Common myeloid progenitor, CD34-positive (primary cell): ENCODE data around the gene AP1M2.
A peak's percentile ranks its signal among the peaks of the same experiment; 100 is the strongest.
"Not testable (repeated sequence)": the region's sequence is repeated elsewhere in the genome, so short reads cannot be mapped to it uniquely, and the experiment has no call there.

Source experiments
- CTCF ChIA-PET: fragments of 350-600 bp; sonication (Branson Sonifier 250); formaldehyde crosslinking; loops from one replicate; lab custom pipeline; 2021; ENCODE audit warnings: antibody characterized with exemption; lab: Charles Lee
- POLR2A ChIA-PET: fragments of 350-600 bp; sonication (Branson Sonifier 250); formaldehyde crosslinking; loops from one replicate; lab custom pipeline; 2021; ENCODE audit warnings: antibody characterized with exemption; lab: Charles Lee
- DNase-seq, 3 donors: peaks; one replicate each; pipeline versions ENCODE4 v3.0.0 to v3.0.0-alpha.2; 2013
- H3K27ac ChIP-seq, 2 experiments: 1 replicate in 1 of 2; 2 replicates in 1 of 2; pipeline ENCODE4 v1.7.0; 2013; ENCODE audit warnings: inconsistent platforms in 2 of 2, low read length in 2 of 2, mild to moderate bottlenecking in 2 of 2, low read depth in 1 of 2, moderate library complexity in 1 of 2; ENCODE audit not compliant: severe bottlenecking in 2 of 2, insufficient read depth in 1 of 2, poor library complexity in 1 of 2
- H3K27me3 ChIP-seq, 5 experiments: replicated peaks in 2 of 5; 1 replicate in 3 of 5; 2 replicates in 2 of 5; pipeline versions ENCODE4 v1.6.1 to v1.7.0; 2013; ENCODE audit warnings: low read length in 4 of 5, mild to moderate bottlenecking in 2 of 5, moderate library complexity in 2 of 5, inconsistent platforms in 1 of 5; ENCODE audit not compliant: insufficient read depth in 5 of 5, control insufficient read depth in 4 of 5
- H3K36me3 ChIP-seq, 4 experiments: 1 replicate in 2 of 4; 2 replicates in 2 of 4; pipeline versions ENCODE4 v1.6.1 to v1.7.0; 2013; ENCODE audit warnings: low read length in 3 of 4, control low read depth in 1 of 4, mild to moderate bottlenecking in 1 of 4; ENCODE audit not compliant: control insufficient read depth in 4 of 4, insufficient read depth in 4 of 4
- H3K4me1 ChIP-seq, 4 experiments: 1 replicate in 3 of 4; 2 replicates in 1 of 4; pipeline versions ENCODE4 v1.6.1 to v1.7.1; 2013; ENCODE audit warnings: low read length in 3 of 4, mild to moderate bottlenecking in 3 of 4, control low read depth in 1 of 4, inconsistent platforms in 1 of 4, moderate library complexity in 1 of 4; ENCODE audit not compliant: control insufficient read depth in 4 of 4, insufficient read depth in 4 of 4; ENCODE audit errors: control extremely low read depth in 1 of 4
- H3K4me3 ChIP-seq, 7 experiments: 1 replicate in 4 of 7; 2 replicates in 3 of 7; pipeline versions ENCODE4 v1.5.1 to v1.7.0; 2013; ENCODE audit warnings: mild to moderate bottlenecking in 7 of 7, low read length in 6 of 7, moderate library complexity in 6 of 7, inconsistent platforms in 2 of 7, low read depth in 2 of 7, control low read depth in 1 of 7; ENCODE audit not compliant: insufficient read depth in 4 of 7, control insufficient read depth in 1 of 7; ENCODE audit errors: extremely low read depth in 1 of 7
- H3K9me3 ChIP-seq, 5 experiments: 1 replicate in 4 of 5; 2 replicates in 1 of 5; pipeline versions ENCODE4 v1.6.1 to v1.7.1; 2013; ENCODE audit warnings: low read length in 4 of 5, mild to moderate bottlenecking in 2 of 5, inconsistent platforms in 1 of 5, low read depth in 1 of 5, moderate library complexity in 1 of 5; ENCODE audit not compliant: control insufficient read depth in 4 of 5, insufficient read depth in 2 of 5; ENCODE audit errors: control extremely low read depth in 1 of 5
- WGBS: methylation state at CpG from one replicate; pipeline ENCODE4 v1.1.5; 2013; ENCODE audit not compliant: insufficient coverage; 5-methylcytosine and 5-hydroxymethylcytosine counted together

The AP1M2 gene

DNA sequence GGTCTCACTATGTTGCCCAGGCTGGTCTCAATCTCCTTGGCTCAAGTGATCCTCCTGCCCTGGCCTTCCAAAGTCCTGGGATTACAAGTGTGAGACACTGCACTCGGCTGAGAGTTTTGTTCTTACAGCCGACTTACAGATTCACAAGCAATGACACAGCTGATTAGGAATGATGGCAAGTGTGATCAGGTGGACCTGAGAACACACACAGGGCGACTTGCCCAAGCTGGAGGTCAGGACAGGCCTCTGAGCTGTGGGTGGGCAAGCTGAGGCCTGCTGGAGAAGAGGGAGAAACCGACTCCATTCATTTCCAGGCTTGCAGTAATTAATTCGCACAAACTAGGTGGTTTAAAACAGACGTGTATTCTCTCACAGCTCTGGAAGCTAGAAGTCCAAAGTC lies 51.5 kb downstream of the AP1M2 start:
- Histone ChIP-seq H3K36me3 (no peaks in the 10 kb centered on the region), H3K4me3 (no peak overlapping the region), H3K27ac (no peak overlapping the region), H3K9me3 (no peaks in the 10 kb centered on the region), H3K27me3 (peaks cover 0 to 2% (median 0%) of the 10 kb centered on the region in 5 experiments), H3K4me1 (peaks cover 0 to 15% (median 6%) of the 10 kb centered on the region in 4 experiments)
- ChIA-PET CTCF (interaction anchor here (1.0 to 4.0 kb wide), 5 partner anchors 7 to 305 kb away, joined by 3 to 12 read pairs (median 4); no protein-coding TSS in a partner anchor), POLR2A (no interaction called here)
- DNase-seq = no peak
- WGBS = 94% methylated on average over 5 of the region's 6 CpGs

DNA sequence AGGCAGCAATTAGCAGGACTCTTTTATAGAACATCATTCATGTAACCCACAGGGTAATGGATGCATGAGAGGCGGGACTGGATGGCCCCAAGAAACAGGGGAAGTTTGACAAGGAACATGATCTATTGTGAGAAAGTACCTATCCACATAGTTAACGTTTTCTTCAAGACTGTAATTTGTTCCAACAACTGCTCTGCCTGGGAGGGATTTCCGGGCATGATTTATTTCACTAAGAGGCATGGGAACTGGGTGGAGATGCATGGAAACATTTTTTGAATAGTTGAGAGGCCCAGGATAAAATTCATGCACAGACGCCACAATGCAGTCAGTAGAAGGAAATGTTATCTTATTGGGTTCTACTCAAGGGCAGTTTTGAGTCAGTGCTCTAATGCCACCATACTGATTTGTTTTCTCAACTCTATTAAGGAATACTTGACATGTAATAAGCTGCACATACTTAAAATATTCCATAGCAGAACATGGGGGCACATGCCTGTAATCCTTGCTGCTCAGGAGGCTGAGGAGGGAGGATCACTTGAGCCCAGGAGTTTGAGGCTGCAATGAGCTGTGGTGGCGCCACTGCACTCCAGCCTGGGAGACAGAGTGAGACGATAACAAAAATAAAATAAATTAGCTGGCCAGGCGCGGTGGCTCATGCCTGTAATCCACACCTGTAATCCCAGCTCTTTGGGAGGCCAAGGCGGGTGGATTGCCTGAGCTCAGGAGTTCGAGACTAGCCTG lies 53.3 kb downstream of the AP1M2 start:
- Histone ChIP-seq H3K9me3 (no peaks in the 10 kb centered on the region), H3K4me3 (no peak overlapping the region), H3K27me3 (peaks cover 0 to 2% (median 0%) of the 10 kb centered on the region in 5 experiments), H3K27ac (no peak overlapping the region), H3K36me3 (no peaks in the 10 kb centered on the region), H3K4me1 (peaks cover 0 to 8% (median 0%) of the 10 kb centered on the region in 4 experiments)
- 68% methylated on average over 6 of the region's 10 CpGs for WGBS
- POLR2A ChIA-PET = no interaction called here
- CTCF ChIA-PET = interaction anchor here (0.9 to 4.0 kb wide), 6 partner anchors 9 to 131 kb away, joined by 3 to 12 read pairs (median 4); no protein-coding TSS in a partner anchor
- peak in 2 of 3 donors; percentile 38 to 55 for DNase-seq

DNA sequence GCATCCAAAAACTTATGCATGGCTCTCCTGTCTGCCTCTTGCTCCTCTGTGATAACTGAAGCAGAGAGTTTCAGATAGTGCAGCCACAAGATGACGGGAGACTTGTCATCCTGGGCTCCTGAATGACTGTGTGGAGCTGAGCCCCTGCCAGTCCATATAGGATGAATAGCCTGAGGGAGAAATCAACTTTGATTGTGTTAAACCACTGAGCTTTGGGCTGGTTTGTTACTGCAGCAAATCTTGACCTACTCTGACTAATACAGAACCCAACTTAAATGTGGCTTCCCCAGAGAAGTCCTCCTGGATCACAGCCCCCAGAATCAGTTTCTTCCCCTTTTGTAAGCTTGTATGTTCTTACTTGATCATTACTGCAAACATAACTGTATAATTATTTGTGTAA lies 54.7 kb downstream of the AP1M2 start:
- POLR2A ChIA-PET = no interaction called here
- H3K36me3 ChIP-seq = no peaks in the 10 kb centered on the region
- CTCF ChIA-PET = interaction anchor here (2.0 kb wide), 1 partner anchor 9 kb away, joined by 7 read pairs; no protein-coding TSS in a partner anchor
- H3K27ac ChIP-seq = no peak overlapping the region
- H3K4me1 ChIP-seq = peaks cover 0 to 5% (median 0%) of the 10 kb centered on the region in 4 experiments
- H3K9me3 ChIP-seq = no peaks in the 10 kb centered on the region
- 100% methylated on average over 1 of the region's 1 CpG for WGBS
- H3K27me3 ChIP-seq = no peaks in the 10 kb centered on the region
- DNase-seq = no peak
- H3K4me3 ChIP-seq = no peak overlapping the region

DNA sequence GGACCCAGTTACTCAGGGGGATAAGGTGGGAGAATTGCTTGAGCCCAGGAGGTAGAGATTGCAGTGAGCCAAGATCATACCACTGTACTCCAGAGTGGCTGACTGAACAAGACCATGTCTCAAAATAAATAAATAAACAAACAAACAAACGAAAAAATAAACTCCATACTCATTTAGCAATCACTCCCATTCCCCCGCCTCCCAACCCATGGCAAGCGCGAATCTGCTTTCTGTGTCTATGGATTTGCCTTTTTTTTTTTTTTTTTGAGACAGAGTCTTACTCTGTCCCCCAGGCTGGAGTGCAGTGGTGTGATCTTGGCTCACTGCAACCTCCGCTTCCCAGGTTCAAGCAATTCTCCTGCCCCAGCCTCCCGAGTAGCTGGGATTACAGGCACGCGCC lies 60.2 kb downstream of the AP1M2 start:
- DNase-seq, H3K9me3 ChIP-seq, H3K27ac ChIP-seq, CTCF ChIA-PET, H3K27me3 ChIP-seq, POLR2A ChIA-PET, H3K4me3 ChIP-seq, H3K4me1 ChIP-seq, H3K36me3 ChIP-seq: not testable (repeated sequence)
- WGBS = 100% methylated on average over 4 of the region's 8 CpGs

DNA sequence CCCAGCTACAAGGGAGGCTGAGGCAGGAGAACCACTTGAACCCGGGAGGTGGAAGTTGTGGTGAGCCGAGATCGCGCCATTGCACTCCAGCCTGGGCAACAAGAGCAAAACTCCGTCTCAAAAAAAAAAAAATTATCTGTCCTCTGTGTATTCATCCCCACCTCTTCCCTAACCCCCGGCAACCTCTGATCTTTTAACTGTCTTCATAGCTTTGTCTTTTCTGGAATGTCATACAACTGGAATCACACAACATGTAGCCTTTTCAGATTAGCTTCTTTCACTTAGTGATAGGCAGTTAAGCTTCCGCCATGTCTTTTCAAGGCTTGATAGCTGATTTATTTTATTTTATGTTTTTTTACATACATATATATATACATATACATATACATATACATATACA lies 61.5 kb downstream of the AP1M2 start:
- H3K9me3 ChIP-seq = no peaks in the 10 kb centered on the region
- no peaks in the 10 kb centered on the region for H3K36me3 ChIP-seq
- CTCF ChIA-PET = interaction anchor here (0.9 to 1.2 kb wide), 2 partner anchors 9 to 103 kb away, joined by 3 to 5 read pairs; no protein-coding TSS in a partner anchor
- 98% methylated on average over 6 of the region's 7 CpGs for WGBS
- H3K27me3 ChIP-seq = peaks cover 0 to 3% (median 0%) of the 10 kb centered on the region in 5 experiments
- no peak for DNase-seq
- no peak overlapping the region for H3K4me3 ChIP-seq
- no peak overlapping the region for H3K27ac ChIP-seq
- no peaks in the 10 kb centered on the region for H3K4me1 ChIP-seq
- POLR2A ChIA-PET = no interaction called here

DNA sequence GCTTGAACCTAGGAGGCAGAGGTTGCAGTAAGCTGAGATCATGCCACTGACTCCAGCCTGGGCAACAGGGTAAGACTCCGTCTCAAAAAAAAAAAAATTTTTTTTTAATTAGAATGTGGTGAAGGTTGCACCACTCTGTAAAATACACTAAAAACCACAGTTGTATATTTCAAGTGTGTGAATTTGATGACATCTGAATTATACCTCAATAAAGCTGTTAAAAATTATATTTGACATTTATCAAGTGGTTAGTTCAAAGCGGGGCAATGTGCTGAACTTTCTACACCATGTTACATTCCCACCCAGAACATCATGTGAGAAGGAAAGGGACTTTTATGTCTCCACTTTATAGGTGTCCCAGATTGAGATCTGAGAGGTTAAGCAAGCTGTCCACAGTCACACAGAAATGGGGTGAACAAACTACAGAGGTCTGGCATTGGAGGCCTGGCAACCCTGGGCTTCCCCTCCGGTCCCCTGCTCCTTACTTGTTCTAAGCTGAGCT lies 63.9 kb downstream of the AP1M2 start:
- H3K4me3 ChIP-seq = no peak overlapping the region
- peaks cover 0 to 10% (median 7%) of the 10 kb centered on the region in 4 experiments for H3K4me1 ChIP-seq
- ChIA-PET POLR2A (interaction anchor here (0.6 kb wide), 1 partner anchor 639 kb away, joined by 4 read pairs; no protein-coding TSS in a partner anchor), CTCF (interaction anchor here (1.1 to 3.2 kb wide), 6 partner anchors 11 to 121 kb away, joined by 3 to 14 read pairs (median 4); no protein-coding TSS in a partner anchor)
- no peak for DNase-seq
- no peaks in the 10 kb centered on the region for H3K9me3 ChIP-seq
- peaks cover 0 to 23% (median 17%) of the 10 kb centered on the region in 5 experiments for H3K27me3 ChIP-seq
- H3K27ac ChIP-seq = no peak overlapping the region
- no peaks in the 10 kb centered on the region for H3K36me3 ChIP-seq
- WGBS = 100% methylated on average over 1 of the region's 3 CpGs
